Caco-2 (cell line): Measurements from ENCODE around the gene CNTNAP5. TPM values are rescaled to one million over a fixed set of nuclear protein-coding genes. Genes with fewer than 3 reads are reported as not detected.

Experiments used
- BruUV-seq: library from RNA; stranded (reverse); fragments of 400-500 nt; replicated peaks from 2 replicates; lab custom pipeline; 2021; lab: Mats Ljungman, UMichigan
- CTCF ChIA-PET: fragments of 300-600 bp; sonication (Branson Sonifier 250); formaldehyde crosslinking; loops from one replicate; lab custom pipeline; 2022; ENCODE audit warnings: antibody characterized with exemption; lab: Charles Lee
- POLR2A ChIA-PET: fragments of 300-600 bp; sonication (Branson Sonifier 250); formaldehyde crosslinking; loops from one replicate; lab custom pipeline; 2022; ENCODE audit warnings: antibody characterized with exemption; lab: Charles Lee
- DNase-seq, 2 experiments: peaks; one replicate each; pipeline versions ENCODE4 v3.0.0 to v3.0.0-alpha.2; 2020 to 2022
- H3K27me3 ChIP-seq: replicated peaks from 2 replicates; pipeline ENCODE4 v1.6.0; 2011; ENCODE audit warnings: low read length; ENCODE audit not compliant: control insufficient read depth, insufficient read depth
- H3K36me3 ChIP-seq: 2 replicates; pipeline ENCODE4 v1.5.1; 2011; ENCODE audit warnings: low read length; ENCODE audit not compliant: control insufficient read depth, insufficient read depth
- H3K4me1 ChIP-seq: fragments of 250-450 bp; sonication (Bioruptor Pico); 2 replicates; pipeline ENCODE4 v1.5.1; 2020; ENCODE audit warnings: mild to moderate bottlenecking
- H3K4me3 ChIP-seq: 2 replicates; pipeline ENCODE4 v1.5.1; 2011; ENCODE audit warnings: low read depth, mild to moderate bottlenecking, control low read depth, low read length
- H3K9me3 ChIP-seq: fragments of 250-450 bp; sonication (Bioruptor Pico); 2 replicates; pipeline ENCODE4 v1.5.1; 2020; ENCODE audit warnings: mild to moderate bottlenecking, moderate library complexity
- H3K27ac Mint-ChIP-seq: one replicate; pipeline ENCODE4 v1.8.0; 2022; ENCODE audit warnings: mixed read lengths; ENCODE audit not compliant: unreplicated experiment
- H3K27me3 Mint-ChIP-seq: one replicate; pipeline ENCODE4 v1.8.0; 2022; ENCODE audit warnings: mixed read lengths; ENCODE audit not compliant: insufficient read depth, unreplicated experiment
- H3K36me3 Mint-ChIP-seq: one replicate; pipeline ENCODE4 v1.8.0; 2022; ENCODE audit warnings: mild to moderate bottlenecking, mixed read lengths; ENCODE audit not compliant: insufficient read depth, unreplicated experiment
- H3K4me1 Mint-ChIP-seq: one replicate; pipeline ENCODE4 v1.8.0; 2022; ENCODE audit warnings: low read depth, mixed read lengths; ENCODE audit not compliant: unreplicated experiment
- H3K4me3 Mint-ChIP-seq: one replicate; pipeline ENCODE4 v1.8.0; 2022; ENCODE audit warnings: mild to moderate bottlenecking, moderate library complexity, mixed read lengths; ENCODE audit not compliant: unreplicated experiment
- H3K9me3 Mint-ChIP-seq: one replicate; pipeline ENCODE4 v1.8.0; 2022; ENCODE audit warnings: mixed read lengths; ENCODE audit not compliant: unreplicated experiment
- CTCF ChIP-seq, 2 experiments: fragments of 200-600 bp in 1 of 2; IDR thresholded peaks; 1 replicate in 1 of 2; 2 replicates in 1 of 2; pipeline versions ENCODE4 v1.5.1 to v1.8.0; 2011 to 2022; ENCODE audit warnings: antibody characterized with exemption in 1 of 2, control low read depth in 1 of 2, inconsistent platforms in 1 of 2, low read depth in 1 of 2, low read length in 1 of 2, mild to moderate bottlenecking in 1 of 2, moderate library complexity in 1 of 2; ENCODE audit not compliant: insufficient read depth in 1 of 2, severe bottlenecking in 1 of 2, unreplicated experiment in 1 of 2
- intact Hi-C: fragments of 100-400 bp; cut with micrococcal nuclease; formaldehyde crosslinking; loops from one replicate; pipeline ENCODE4 v1.10.0; 2022; ENCODE audit not compliant: unreplicated experiment
- total RNA-seq: library from RNA; stranded (reverse); gene quantifications from 2 replicates; pipeline ENCODE4 v1.2.3, GENCODE V29; 2022

CNTNAP5 gene
- total RNA-seq, 1 experiment from 2014 or later = 0.14 TPM

- ChIA-PET POLR2A (no interaction called here), CTCF (no interaction called here)
- Histone ChIP-seq H3K9me3 (no peaks in the 10 kb centered on the region), H3K4me1 (no peaks in the 10 kb centered on the region), H3K27me3 (no peaks in the 10 kb centered on the region), H3K4me3 (no peak overlapping the region), H3K36me3 (no peaks in the 10 kb centered on the region)
- Mint-ChIP-seq H3K36me3 (no peaks in the 10 kb centered on the region), H3K9me3 (peaks cover 17% of the 10 kb centered on the region), H3K4me3 (no peak overlapping the region), H3K27me3 (no peaks in the 10 kb centered on the region), H3K4me1 (no peaks in the 10 kb centered on the region), H3K27ac (no peak overlapping the region)
- TF ChIP-seq CTCF (IDR thresholded peaks at IDR 0.05; ENCODE audit: insufficient read depth in 1 of 2, low read depth in 1 of 2, low read length in 1 of 2, severe bottlenecking in 1 of 2, unreplicated experiment in 1 of 2) = no peak
- intact Hi-C loops = no loop called here
- DNase-seq = no peak
- no TSS peak for BruUV-seq
Measured at GRCh38 chr2:124514236-124514635, 489.1 kb downstream of the CNTNAP5 start.

DNA sequence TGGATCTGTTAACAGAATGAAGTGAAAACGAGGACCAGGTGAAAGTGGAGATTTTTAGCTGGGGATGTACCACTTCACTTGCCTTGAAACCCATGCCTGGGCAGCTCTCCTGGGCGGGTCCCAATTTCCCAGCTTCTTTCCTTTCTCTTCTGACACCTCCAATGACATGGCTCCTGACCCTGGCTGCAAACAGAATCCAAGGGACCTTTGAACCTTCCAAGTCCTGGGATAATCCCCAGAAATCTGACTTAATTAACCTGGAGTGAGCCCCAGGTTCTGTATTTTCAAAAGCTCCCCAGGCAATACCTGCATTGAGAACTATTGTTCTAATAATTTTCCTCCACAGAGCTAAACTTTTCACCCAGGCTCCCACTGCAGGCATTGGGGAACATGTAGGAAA, 495.9 kb downstream of the CNTNAP5 start:
- no TSS peak for BruUV-seq
- Histone ChIP-seq H3K4me3 (no peak overlapping the region), H3K27me3 (no peaks in the 10 kb centered on the region), H3K36me3 (no peaks in the 10 kb centered on the region), H3K4me1 (no peaks in the 10 kb centered on the region), H3K9me3 (no peaks in the 10 kb centered on the region)
- H3K27ac Mint-ChIP-seq = no peak overlapping the region
- TF ChIP-seq CTCF (IDR thresholded peaks at IDR 0.05; ENCODE audit: insufficient read depth in 1 of 2, low read depth in 1 of 2, low read length in 1 of 2, severe bottlenecking in 1 of 2, unreplicated experiment in 1 of 2) = no peak
- no peaks in the 10 kb centered on the region for H3K36me3 Mint-ChIP-seq
- H3K4me3 Mint-ChIP-seq = no peak overlapping the region
- POLR2A ChIA-PET = no interaction called here
- H3K4me1 Mint-ChIP-seq = no peaks in the 10 kb centered on the region
- no peak for DNase-seq
- H3K9me3 Mint-ChIP-seq = peaks cover 17% of the 10 kb centered on the region
- intact Hi-C loops = no loop called here
- H3K27me3 Mint-ChIP-seq = peaks cover 5% of the 10 kb centered on the region
- CTCF ChIA-PET = no interaction called here

DNA sequence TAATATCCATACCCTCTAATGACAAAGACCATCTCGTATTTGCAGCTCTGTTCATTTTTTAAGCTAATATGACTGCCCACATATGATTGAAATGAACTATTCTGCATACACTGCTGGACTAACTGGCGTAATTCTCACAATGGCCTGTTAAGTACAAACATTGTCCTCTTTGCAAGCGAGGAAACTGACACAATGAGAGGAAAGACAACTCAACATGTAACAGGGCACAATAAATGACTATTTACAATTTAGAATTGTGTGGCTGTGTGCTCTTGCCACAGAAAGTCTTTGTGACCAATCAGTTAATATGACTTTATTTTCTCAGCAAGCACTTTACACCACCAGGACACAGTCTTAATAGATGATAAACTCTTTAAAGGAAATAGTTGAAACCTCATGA, 498.0 kb downstream of the CNTNAP5 start:
- H3K36me3 ChIP-seq = no peaks in the 10 kb centered on the region
- H3K9me3 ChIP-seq = no peaks in the 10 kb centered on the region
- peaks cover under 1% of the 10 kb centered on the region for H3K9me3 Mint-ChIP-seq
- no peaks in the 10 kb centered on the region for H3K4me1 Mint-ChIP-seq
- no peaks in the 10 kb centered on the region for H3K4me1 ChIP-seq
- no TSS peak for BruUV-seq
- ChIA-PET POLR2A (no interaction called here), CTCF (no interaction called here)
- no peak for TF ChIP-seq CTCF (IDR thresholded peaks at IDR 0.05; ENCODE audit: insufficient read depth in 1 of 2, low read depth in 1 of 2, low read length in 1 of 2, severe bottlenecking in 1 of 2, unreplicated experiment in 1 of 2)
- H3K27ac Mint-ChIP-seq = no peak overlapping the region
- H3K27me3 ChIP-seq = no peaks in the 10 kb centered on the region; the same call in 1 of the 2 replicates
- no peak overlapping the region for H3K4me3 Mint-ChIP-seq
- DNase-seq = no peak
- H3K4me3 ChIP-seq = no peak overlapping the region
- no peaks in the 10 kb centered on the region for H3K36me3 Mint-ChIP-seq
- intact Hi-C loops = no loop called here
- H3K27me3 Mint-ChIP-seq = peaks cover 12% of the 10 kb centered on the region
